Activated T-cell treated with anti-CD3 and anti-CD28 coated beads, Interleukin-2, amount 50 U/mL, for 4 hours (primary cell): ENCODE data around the gene CTXN1. TPM values are rescaled to one million over a fixed set of nuclear protein-coding genes. Genes with fewer than 3 reads are reported as not detected.

Experiments used
- ATAC-seq, 2 donors: fragments of 200-7000 bp; cut with Tn5 transposase; one replicate each; pipeline ENCODE4 v1.10.0; 2021
- DNase-seq: peaks from one replicate; pipeline ENCODE4 v3.0.0-alpha.2; 2020
- H3K27me3 Mint-ChIP-seq: one replicate; pipeline ENCODE4 v1.8.0; 2021; ENCODE audit warnings: low read depth, mixed read lengths
- H3K36me3 Mint-ChIP-seq: one replicate; pipeline ENCODE4 v1.8.0; 2022; ENCODE audit warnings: mixed read lengths; ENCODE audit not compliant: insufficient read depth
- H3K4me1 Mint-ChIP-seq: one replicate; pipeline ENCODE4 v1.8.0; 2021; ENCODE audit warnings: low read depth, mixed read lengths
- H3K4me3 Mint-ChIP-seq: one replicate; pipeline ENCODE4 v1.8.0; 2021; ENCODE audit warnings: mild to moderate bottlenecking, moderate library complexity, mixed read lengths
- H3K9me3 Mint-ChIP-seq: one replicate; pipeline ENCODE4 v1.8.0; 2021; ENCODE audit warnings: mixed read lengths
- total RNA-seq, 3 donors: library from RNA; stranded (reverse); gene quantifications; one replicate each; pipeline ENCODE4 v1.2.1, GENCODE V29; 2021

The CTXN1 gene
- total RNA-seq, 3 donors from 2014 or later = 0.71 to 1.4 (median 0.95) TPM

DNA sequence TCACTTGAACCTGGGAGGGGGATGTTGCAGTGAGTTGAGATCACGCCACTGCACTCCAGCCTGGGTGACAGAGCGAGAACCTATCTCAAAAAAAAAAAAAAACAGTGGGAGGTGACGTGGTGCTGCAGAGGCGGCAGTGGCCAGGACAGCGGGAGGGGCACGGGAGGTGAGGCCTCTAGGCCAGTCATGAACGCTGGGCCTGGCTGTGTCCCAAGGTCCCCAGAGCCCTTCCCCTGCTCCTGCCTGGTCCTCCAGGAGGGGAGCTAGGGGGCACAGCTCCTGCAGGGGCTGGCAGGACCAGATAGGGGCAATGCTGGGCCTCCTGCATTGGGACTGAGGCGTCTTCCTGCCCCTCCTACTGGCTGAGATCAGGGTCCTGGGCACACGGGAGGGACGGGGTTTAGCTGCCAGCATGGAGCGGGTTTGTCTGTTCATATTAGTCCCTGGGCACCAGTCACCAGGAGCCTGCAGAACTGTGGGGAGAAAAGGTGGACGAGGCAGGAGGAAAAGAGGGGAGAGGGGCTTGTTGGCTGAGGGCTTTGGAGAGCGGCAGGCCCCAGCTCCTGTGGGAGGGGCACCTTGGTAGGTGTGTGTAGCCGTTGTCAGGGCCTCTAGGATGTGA lies 17.7 kb downstream of the CTXN1 start:
- Mint-ChIP-seq H3K27me3 (no peaks in the 10 kb centered on the region), H3K36me3 (peaks cover 16% of the 10 kb centered on the region), H3K4me3 (no peak overlapping the region), H3K9me3 (no peaks in the 10 kb centered on the region), H3K4me1 (peaks cover 15% of the 10 kb centered on the region)
- DNase-seq (no peak), ATAC-seq (no peak)

DNA sequence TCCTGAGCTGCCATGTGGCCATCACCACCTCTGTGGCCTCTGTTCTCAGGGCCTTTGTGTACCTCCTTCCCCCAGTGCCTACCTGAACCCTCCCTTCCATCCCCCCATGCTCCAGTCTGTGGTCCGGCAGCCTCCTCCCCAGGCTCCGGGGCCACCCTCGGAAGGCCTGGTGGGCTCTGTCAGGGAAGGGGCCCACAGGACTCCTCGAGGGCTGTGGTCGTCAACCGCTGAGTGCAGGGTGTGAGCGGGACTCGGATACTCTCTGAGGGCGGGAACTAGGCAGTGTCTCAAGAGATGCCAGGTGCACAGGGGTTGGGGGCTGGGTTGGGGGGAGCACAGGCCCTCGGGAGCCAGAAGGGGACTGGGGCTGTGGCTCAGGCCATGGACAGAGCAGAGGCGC lies 18.4 kb downstream of the CTXN1 start:
- H3K36me3 Mint-ChIP-seq = peaks cover 13% of the 10 kb centered on the region
- H3K4me3 Mint-ChIP-seq = no peak overlapping the region
- peaks cover 16% of the 10 kb centered on the region for H3K4me1 Mint-ChIP-seq
- H3K27me3 Mint-ChIP-seq = no peaks in the 10 kb centered on the region
- DNase-seq = no peak
- ATAC-seq = no peak
- no peaks in the 10 kb centered on the region for H3K9me3 Mint-ChIP-seq

DNA sequence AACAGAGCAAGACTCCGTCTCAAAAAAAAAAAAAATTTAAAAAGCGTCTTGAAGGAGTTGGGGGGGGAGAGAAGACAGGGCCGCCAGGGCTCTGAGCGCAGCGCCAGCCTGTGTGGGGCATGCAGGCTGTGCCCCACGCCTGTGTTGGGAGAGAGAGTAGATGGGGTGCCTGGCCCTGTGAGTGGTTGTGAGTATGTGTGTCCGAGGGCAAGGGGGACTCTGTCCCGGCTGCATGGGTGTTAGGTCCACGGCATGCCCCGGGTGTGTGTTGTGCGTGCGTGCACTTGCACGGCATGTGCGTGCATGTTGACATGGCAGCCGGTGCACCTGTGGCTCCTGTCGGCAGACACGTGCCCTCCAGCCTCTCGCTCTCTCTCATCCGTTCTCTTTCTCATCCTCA lies 18.8 kb downstream of the CTXN1 start:
- no peaks in the 10 kb centered on the region for H3K27me3 Mint-ChIP-seq
- DNase-seq (no peak), ATAC-seq (no peak)
- no peak overlapping the region for H3K4me3 Mint-ChIP-seq
- H3K36me3 Mint-ChIP-seq = peaks cover 12% of the 10 kb centered on the region
- no peaks in the 10 kb centered on the region for H3K9me3 Mint-ChIP-seq
- H3K4me1 Mint-ChIP-seq = peaks cover 17% of the 10 kb centered on the region

DNA sequence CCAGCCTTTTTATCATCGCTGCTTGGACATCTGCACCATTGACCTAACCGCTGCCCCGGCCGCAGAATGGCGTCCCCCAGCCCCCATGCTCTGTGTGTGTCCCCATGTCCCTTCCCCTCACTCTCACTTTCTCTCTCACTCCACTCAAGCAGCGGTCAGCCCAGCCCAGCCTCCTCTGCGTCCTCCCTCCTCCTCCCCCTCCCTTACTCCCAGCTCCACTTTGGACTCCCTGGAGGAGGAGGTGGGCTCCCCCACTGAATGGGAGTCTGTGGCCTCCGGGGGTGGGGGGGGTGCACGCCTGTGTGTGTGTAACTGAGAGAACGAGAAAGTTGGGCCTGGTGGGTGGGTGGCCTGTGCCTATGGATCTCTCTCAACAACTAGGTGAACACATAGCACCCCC lies 20.1 kb downstream of the CTXN1 start:
- H3K9me3 Mint-ChIP-seq = no peaks in the 10 kb centered on the region
- ATAC-seq (no peak), DNase-seq (no peak)
- peaks cover 17% of the 10 kb centered on the region for H3K4me1 Mint-ChIP-seq
- H3K27me3 Mint-ChIP-seq = no peaks in the 10 kb centered on the region
- peak overlapping the region; percentile 61 for H3K4me3 Mint-ChIP-seq
- peaks cover 5% of the 10 kb centered on the region for H3K36me3 Mint-ChIP-seq

DNA sequence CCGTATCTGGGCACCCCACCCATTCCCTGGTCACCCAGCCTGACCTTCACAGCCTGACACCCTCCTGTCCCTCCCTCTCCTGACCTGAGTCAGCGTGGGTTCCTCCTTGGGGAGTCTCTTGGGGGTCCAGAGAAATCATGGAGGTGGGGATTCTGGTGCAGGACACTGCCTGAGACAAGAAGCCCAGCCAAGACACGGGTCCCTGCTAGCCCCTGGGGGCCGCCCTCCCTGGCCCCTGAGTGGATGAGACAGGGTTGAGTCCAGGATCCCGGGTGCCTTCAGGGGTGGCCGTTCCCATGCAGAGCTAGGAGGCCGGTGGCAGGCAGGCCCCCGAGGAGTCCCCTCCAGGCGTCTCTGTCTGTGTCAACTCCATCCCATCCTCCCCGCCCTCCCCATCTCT lies 20.7 kb downstream of the CTXN1 start:
- no peak for ATAC-seq
- no peaks in the 10 kb centered on the region for H3K9me3 Mint-ChIP-seq
- no peaks in the 10 kb centered on the region for H3K27me3 Mint-ChIP-seq
- H3K4me3 Mint-ChIP-seq = peak overlapping the region; percentile 88
- peaks cover 2% of the 10 kb centered on the region for H3K36me3 Mint-ChIP-seq
- peaks cover 17% of the 10 kb centered on the region for H3K4me1 Mint-ChIP-seq
- DNase-seq = no peak

DNA sequence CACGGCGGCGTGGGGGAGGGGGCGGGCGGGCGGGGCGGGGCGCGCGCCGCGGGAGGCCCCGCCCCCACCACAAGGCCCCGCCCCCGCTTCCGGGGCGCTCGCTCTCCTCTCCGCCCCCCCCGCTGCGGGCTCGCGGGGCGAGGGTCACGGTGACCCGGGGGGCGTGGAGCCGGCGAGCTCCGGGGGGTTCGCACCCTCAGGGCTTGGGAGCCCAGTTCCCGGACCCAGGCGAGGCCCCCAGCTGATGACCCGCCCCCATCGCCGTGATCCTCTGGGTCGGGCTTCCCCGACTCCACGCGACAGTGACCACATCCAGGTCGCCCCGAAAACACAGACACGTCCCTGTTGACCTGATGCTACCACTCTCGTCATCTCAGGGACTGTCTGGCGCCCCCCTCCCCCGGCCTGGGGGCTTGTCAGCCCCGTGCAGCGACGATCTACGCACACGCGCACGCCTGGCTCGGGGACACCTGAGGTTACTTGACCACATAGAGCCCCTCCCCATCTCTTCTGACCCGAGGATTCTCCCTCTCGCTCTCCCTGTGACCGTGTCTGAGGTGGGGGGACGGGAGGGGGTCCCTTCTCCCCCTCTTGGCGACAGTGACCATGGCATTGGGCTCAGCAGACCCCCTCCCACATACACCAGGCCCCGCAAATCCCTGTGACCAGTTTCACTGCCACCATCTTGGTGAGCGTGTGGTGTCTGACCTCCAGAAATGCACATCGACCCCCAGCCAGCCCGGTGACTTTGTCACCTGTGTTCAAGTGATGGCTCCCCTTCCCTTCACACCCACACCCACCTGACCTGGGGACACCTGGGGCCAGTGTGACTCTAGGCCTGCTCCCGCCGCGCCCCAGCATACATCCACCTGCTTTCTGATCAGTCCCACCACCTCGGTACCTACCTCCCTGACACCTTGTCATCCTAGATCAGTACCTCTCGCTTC lies 21.6 kb downstream of the CTXN1 start:
- Mint-ChIP-seq H3K36me3 (peaks cover 2% of the 10 kb centered on the region), H3K27me3 (no peaks in the 10 kb centered on the region), H3K4me1 (peaks cover 17% of the 10 kb centered on the region), H3K4me3 (peak overlapping the region; percentile 88), H3K9me3 (no peaks in the 10 kb centered on the region)
- ATAC-seq (peak; percentile 59 to 60), DNase-seq (no peak)

DNA sequence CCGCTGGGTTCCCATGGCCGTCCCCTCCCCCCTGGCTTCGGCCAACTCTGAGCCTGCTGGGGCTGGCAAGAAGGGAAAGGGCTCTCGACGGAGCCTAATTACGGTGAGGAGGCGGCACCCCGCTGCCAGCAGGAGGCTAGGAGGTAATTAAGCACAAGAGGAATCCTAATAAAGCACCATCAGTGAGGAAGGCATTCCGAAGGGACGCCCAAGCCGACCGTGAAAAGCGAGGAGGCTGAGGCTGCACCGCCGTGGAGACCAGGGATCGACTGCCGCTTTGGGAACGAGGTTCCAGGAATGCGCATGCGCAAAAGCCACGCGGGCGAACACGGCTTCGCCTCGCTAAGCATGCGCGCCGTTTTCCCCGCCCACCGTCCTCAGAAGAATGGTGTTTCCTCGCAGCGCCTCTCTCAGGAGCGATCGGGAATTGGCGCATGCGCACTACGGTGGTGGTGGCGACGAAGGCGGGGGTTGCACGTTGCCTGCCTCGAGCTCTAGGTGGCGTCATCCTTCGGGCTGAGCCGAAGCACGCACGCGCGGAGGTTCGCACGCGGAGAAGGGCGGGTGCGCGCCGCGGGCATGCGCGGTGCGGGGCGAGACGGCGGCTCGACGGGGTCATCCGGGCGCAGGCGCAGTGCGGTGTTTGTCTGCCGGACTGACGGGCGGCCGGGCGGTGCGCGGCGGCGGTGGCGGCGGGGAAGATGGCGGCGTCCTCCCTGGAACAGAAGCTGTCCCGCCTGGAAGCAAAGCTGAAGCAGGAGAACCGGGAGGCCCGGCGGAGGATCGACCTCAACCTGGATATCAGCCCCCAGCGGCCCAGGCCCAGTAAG lies 22.5 kb downstream of the CTXN1 start, which contains the start of gene MAP2K7:
TSS of gene MAP2K7 (plus strand) at position 634 of the 830 bp plus-strand sequence. CDS start at position 702, 68 bp downstream.
- Mint-ChIP-seq H3K4me3 (peak within 1 kb of the TSS; percentile 88), H3K27me3 (no peaks in the 10 kb centered on the region), H3K4me1 (peaks cover 17% of the 10 kb centered on the region), H3K9me3 (no peaks in the 10 kb centered on the region), H3K36me3 (peaks cover 2% of the 10 kb centered on the region)
- DNase-seq (peak; percentile 100), ATAC-seq (peak; percentile 88 to 91)

DNA sequence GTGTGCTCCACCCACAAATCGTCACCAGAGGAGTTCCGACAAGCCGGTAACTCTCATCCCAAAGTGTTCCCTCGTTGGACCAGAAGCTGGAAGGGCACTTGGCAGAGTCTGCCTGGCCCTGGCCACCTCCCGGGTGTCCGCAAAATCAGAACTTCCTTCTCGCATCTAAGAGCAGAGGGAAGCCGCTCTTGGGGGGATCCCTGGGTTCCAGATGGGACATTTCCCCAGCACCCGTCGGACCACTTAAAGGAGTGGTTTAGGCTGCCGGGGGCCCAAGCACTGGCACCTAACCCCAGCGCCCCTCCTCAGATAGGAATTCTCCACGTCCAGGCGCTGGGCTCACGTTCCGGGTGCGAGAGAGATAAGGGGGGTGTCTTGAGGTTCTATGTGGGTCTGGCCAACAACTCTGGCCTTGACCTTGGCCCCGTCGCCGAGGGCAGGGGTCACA lies 23.1 kb downstream of the CTXN1 start:
- Mint-ChIP-seq H3K4me1 (peaks cover 17% of the 10 kb centered on the region), H3K4me3 (peak overlapping the region; percentile 82), H3K36me3 (peaks cover 2% of the 10 kb centered on the region), H3K9me3 (no peaks in the 10 kb centered on the region), H3K27me3 (no peaks in the 10 kb centered on the region)
- DNase-seq (no peak), ATAC-seq (no peak)

DNA sequence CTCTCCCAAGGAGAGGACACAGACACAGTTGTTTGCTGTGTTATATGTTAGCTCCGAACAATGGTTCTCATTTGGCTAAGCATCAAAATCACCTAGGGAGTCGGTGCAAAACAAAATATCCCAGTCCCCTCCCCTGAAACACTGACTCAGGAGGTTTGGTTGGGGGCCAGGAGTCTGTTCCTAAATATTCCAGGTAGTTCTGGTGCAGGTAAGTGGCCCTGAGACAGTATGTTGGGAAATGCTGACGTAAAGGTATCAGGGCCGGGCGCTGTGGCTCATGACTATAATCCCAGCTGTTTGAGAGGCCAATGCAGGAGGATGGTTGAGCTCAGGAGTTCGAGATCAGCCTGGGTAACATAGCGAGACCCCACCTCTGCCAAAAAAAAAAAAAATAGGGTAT lies 24.6 kb downstream of the CTXN1 start:
- ATAC-seq (no peak), DNase-seq (no peak)
- Mint-ChIP-seq H3K27me3 (peaks cover 1% of the 10 kb centered on the region), H3K4me3 (no peak overlapping the region), H3K36me3 (peaks cover 2% of the 10 kb centered on the region), H3K4me1 (peaks cover 15% of the 10 kb centered on the region), H3K9me3 (no peaks in the 10 kb centered on the region)

DNA sequence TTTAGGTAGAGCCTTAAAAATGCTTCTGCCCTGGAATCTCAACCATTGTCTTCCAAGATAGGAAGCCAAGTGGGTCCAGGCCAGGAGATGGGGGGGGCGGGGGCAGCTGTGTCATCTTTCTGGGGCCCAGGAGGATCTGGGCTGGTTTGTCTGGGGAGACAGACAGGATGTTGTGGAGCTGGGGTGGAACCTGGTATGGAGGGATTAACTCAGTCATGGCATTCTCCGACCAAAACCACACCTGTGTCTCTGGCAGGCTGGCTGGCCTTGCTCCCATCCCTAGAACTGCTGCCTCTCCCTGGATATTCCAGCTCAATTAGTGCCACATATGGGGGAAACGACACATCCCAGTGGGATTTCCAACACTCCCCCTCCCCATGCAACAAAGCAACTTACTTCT lies 25.0 kb downstream of the CTXN1 start:
- no peak for ATAC-seq
- H3K9me3 Mint-ChIP-seq = no peaks in the 10 kb centered on the region
- DNase-seq = no peak
- peaks cover 15% of the 10 kb centered on the region for H3K4me1 Mint-ChIP-seq
- H3K36me3 Mint-ChIP-seq = peaks cover 2% of the 10 kb centered on the region
- H3K27me3 Mint-ChIP-seq = peaks cover 1% of the 10 kb centered on the region
- no peak overlapping the region for H3K4me3 Mint-ChIP-seq

DNA sequence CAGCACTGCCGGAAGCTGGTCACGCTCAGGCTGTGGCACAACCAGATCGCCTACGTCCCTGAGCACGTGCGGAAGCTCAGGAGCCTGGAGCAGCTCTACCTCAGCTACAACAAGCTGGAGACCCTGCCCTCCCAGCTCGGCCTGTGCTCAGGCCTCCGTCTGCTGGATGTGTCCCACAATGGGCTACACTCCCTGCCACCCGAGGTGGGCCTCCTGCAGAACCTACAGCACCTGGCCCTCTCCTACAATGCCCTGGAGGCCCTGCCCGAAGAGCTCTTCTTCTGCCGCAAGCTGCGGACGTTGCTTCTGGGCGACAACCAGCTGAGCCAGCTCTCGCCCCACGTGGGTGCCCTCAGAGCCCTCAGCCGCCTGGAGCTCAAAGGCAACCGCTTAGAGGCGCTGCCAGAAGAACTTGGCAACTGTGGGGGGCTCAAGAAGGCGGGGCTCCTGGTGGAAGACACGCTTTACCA lies 25.5 kb downstream of the CTXN1 start:
- Mint-ChIP-seq H3K9me3 (no peaks in the 10 kb centered on the region), H3K4me3 (no peak overlapping the region), H3K27me3 (peaks cover 1% of the 10 kb centered on the region), H3K36me3 (peaks cover 2% of the 10 kb centered on the region), H3K4me1 (peaks cover 11% of the 10 kb centered on the region)
- ATAC-seq (no peak), DNase-seq (no peak)

DNA sequence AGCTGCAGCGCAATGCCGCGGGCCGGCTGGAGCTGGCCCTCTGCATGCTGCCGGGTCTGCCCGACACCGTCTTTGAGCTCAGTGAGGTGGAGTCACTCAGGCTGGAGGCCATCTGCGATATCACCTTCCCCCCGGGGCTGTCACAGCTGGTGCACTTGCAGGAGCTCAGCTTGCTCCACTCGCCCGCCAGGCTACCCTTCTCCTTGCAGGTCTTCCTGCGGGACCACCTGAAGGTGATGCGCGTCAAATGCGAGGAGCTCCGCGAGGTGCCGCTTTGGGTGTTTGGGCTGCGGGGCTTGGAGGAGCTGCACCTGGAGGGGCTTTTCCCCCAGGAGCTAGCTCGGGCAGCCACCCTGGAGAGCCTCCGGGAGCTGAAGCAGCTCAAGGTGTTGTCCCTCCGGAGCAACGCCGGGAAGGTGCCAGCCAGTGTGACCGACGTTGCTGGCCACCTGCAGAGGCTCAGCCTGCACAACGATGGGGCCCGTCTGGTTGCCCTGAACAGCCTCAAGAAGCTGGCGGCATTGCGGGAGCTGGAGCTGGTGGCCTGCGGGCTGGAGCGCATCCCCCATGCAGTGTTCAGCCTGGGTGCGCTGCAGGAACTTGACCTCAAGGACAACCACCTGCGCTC lies 26.1 kb downstream of the CTXN1 start:
- ATAC-seq (no peak), DNase-seq (no peak)
- Mint-ChIP-seq H3K4me3 (no peak overlapping the region), H3K9me3 (no peaks in the 10 kb centered on the region), H3K4me1 (peaks cover 7% of the 10 kb centered on the region), H3K36me3 (no peaks in the 10 kb centered on the region), H3K27me3 (peaks cover 6% of the 10 kb centered on the region)

DNA sequence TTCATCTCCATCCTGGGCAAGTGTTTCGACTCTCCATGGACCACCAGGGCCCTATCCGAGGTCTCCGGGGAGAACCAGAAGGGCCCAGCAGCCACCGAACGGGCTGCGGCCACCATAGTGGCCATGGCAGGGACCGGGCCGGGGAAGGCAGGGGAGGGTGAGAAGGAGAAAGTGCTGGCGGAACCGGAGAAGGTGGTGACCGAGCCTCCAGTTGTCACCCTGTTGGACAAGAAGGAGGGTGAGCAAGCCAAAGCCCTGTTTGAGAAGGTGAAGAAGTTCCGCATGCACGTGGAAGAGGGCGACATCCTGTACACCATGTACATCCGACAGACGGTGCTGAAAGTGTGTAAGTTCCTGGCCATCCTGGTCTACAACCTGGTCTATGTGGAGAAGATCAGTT lies 27.0 kb downstream of the CTXN1 start:
- no peak for DNase-seq
- Mint-ChIP-seq H3K4me1 (peaks cover 2% of the 10 kb centered on the region), H3K36me3 (no peaks in the 10 kb centered on the region), H3K27me3 (peaks cover 14% of the 10 kb centered on the region), H3K4me3 (no peak overlapping the region), H3K9me3 (no peaks in the 10 kb centered on the region)
- no peak for ATAC-seq

DNA sequence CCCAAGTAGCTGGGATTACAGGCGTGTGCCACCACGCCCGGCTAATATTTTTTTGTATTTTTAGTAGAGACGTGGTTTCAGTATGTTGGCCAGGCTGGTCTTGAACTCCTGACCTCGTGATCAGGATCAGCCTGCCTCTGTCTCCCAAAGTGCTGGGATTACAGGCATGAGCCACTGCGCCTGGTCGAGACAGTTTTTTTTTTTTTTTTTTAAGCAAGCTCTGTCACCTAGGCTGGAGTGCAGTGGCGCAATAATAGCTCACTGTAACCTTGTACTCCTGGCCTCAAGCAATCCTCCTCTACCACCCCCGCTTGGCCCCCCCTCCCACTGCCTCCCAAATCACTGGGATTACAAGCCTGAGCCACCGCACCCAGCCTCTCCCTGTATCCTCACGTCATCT lies 28.6 kb downstream of the CTXN1 start:
- DNase-seq (no peak), ATAC-seq (no peak)
- Mint-ChIP-seq H3K4me1 (no peaks in the 10 kb centered on the region), H3K4me3 (no peak overlapping the region), H3K9me3 (no peaks in the 10 kb centered on the region), H3K36me3 (no peaks in the 10 kb centered on the region), H3K27me3 (peaks cover 18% of the 10 kb centered on the region)
